Astrocyte (in vitro differentiated cells and primary cell): ENCODE results near the gene GNB1.

ENCODE experiments used
- CTCF ChIP-seq: IDR thresholded peaks from 2 replicates; pipeline ENCODE4 v1.5.1; 2011; ENCODE audit warnings: low read depth, mild to moderate bottlenecking, inconsistent platforms, low read length, moderate library complexity; ENCODE audit not compliant: insufficient read depth
- EZH2 ChIP-seq: IDR thresholded peaks from 2 replicates; pipeline ENCODE4 v1.6.1; 2012; ENCODE audit warnings: mild to moderate bottlenecking, low read length, inconsistent platforms; ENCODE audit not compliant: insufficient read depth

GRCh38 chr1:1911350-1912041 lies 20.6 kb upstream of the GNB1 start:
- TF ChIP-seq CTCF (no peak), EZH2 (no peak)
